Endothelial cell of umbilical vein (primary cell): Measurements from ENCODE around the gene ERGIC1. TPM values are rescaled to one million over a fixed set of nuclear protein-coding genes. Genes with fewer than 3 reads are reported as not detected.

Experiments used
- BruUV-seq: library from RNA; stranded (reverse); fragments of 400-500 nt; replicated peaks from 2 replicates; lab custom pipeline; 2021; lab: Mats Ljungman, UMichigan
- CTCF ChIA-PET: fragments of 300-600, 350-600 bp; sonication (Branson Sonifier 250); formaldehyde crosslinking; loops from one replicate; lab custom pipeline; 2021; ENCODE audit warnings: antibody characterized with exemption, inconsistent platforms; lab: Charles Lee
- POLR2A ChIA-PET: fragments of 300-600, 350-600 bp; sonication (Branson Sonifier 250); formaldehyde crosslinking; loops from one replicate; lab custom pipeline; 2021; ENCODE audit warnings: antibody characterized with exemption, inconsistent platforms; lab: Charles Lee
- DNase-seq: peaks from one replicate; pipeline ENCODE4 v3.0.0-alpha.2; 2011; ENCODE audit warnings: low read depth, low spot score
- FAIRE-seq: peaks from 2 replicates; lab custom pipeline; 2011; peaks lifted over from hg19 to GRCh38; lab: Jason Lieb, UNC
- H2AFZ ChIP-seq: 2 replicates; pipeline ENCODE4 v1.6.0; 2012; ENCODE audit warnings: low read depth, low read length, control low read depth, inconsistent platforms
- H3K27ac ChIP-seq: 2 replicates; pipeline ENCODE4 v1.5.1; 2011; ENCODE audit warnings: low read depth, mild to moderate bottlenecking, control low read depth, low read length, moderate library complexity; ENCODE audit not compliant: insufficient read depth
- H3K27me3 ChIP-seq, 2 experiments: 2 replicates each; pipeline versions ENCODE4 v1.6.0 to v1.6.1; 2011; ENCODE audit warnings: low read length in 2 of 2, mixed read lengths in 1 of 2; ENCODE audit not compliant: control insufficient read depth in 2 of 2, insufficient read depth in 2 of 2
- H3K36me3 ChIP-seq, 2 experiments: 2 replicates in 1 of 2; 3 replicates in 1 of 2; pipeline ENCODE4 v1.5.1; 2011; ENCODE audit warnings: low read length in 2 of 2, mild to moderate bottlenecking in 1 of 2, moderate library complexity in 1 of 2; ENCODE audit not compliant: control insufficient read depth in 2 of 2, insufficient read depth in 2 of 2; ENCODE audit errors: extremely low read depth in 1 of 2
- H3K4me1 ChIP-seq: 3 replicates; pipeline ENCODE4 v1.5.1; 2011; ENCODE audit warnings: mild to moderate bottlenecking, low read length; ENCODE audit not compliant: control insufficient read depth, insufficient read depth; ENCODE audit errors: extremely low read depth
- H3K4me2 ChIP-seq: 2 replicates; pipeline ENCODE4 v1.6.1; 2011; ENCODE audit warnings: low read length, control low read depth, mixed read lengths; ENCODE audit not compliant: insufficient read depth
- H3K4me3 ChIP-seq, 3 experiments: fragments of 200-600 bp in 1 of 3; sonication (generic), shearing (Covaris generic) in 1 of 3; replicated peaks in 1 of 3; 2 replicates each; pipeline ENCODE4 v1.5.1; 2011 to 2016; ENCODE audit warnings: control low read depth in 3 of 3, low read length in 3 of 3, mild to moderate bottlenecking in 2 of 3, inconsistent platforms in 1 of 3, low read depth in 1 of 3, moderate library complexity in 1 of 3; ENCODE audit not compliant: insufficient read depth in 1 of 3
- H3K79me2 ChIP-seq: 2 replicates; pipeline ENCODE4 v1.6.0; 2012; ENCODE audit warnings: low read length, inconsistent platforms; ENCODE audit not compliant: control insufficient read depth, insufficient read depth
- H3K9ac ChIP-seq: replicated peaks from 2 replicates; pipeline ENCODE3; 2011; ENCODE audit warnings: low read length, control low read depth; ENCODE audit not compliant: insufficient read depth; ENCODE audit errors: extremely low read depth
- H3K9me1 ChIP-seq: replicated peaks from 3 replicates; pipeline ENCODE4 v1.6.0; 2011; ENCODE audit warnings: mild to moderate bottlenecking, low read length; ENCODE audit not compliant: control insufficient read depth, insufficient read depth; ENCODE audit errors: extremely low read depth
- H3K9me3 ChIP-seq: replicated peaks from 2 replicates; pipeline ENCODE4 v1.5.1; 2012; ENCODE audit warnings: low read length, inconsistent platforms; ENCODE audit not compliant: control insufficient read depth, insufficient read depth
- H4K20me1 ChIP-seq: replicated peaks from 2 replicates; pipeline ENCODE3; 2011; ENCODE audit warnings: mild to moderate bottlenecking, low read length; ENCODE audit not compliant: control insufficient read depth, insufficient read depth; ENCODE audit errors: extremely low read depth
- JUN ChIP-seq: IDR thresholded peaks from 2 replicates; pipeline ENCODE4 v1.6.1; 2011; ENCODE audit warnings: borderline replicate concordance, low read depth; ENCODE audit not compliant: insufficient read length, insufficient read depth
- dilution Hi-C: fragments of 300-500 bp; cut with MboI; formaldehyde crosslinking; loops from one replicate; pipeline ENCODE4 v1.15.0; 2019; ENCODE audit warnings: low sequenced_read_pairs; ENCODE audit not compliant: extremely low pct_ligation_motif_present
- intact Hi-C: fragments of 100-400 bp; cut with micrococcal nuclease; formaldehyde crosslinking; loops from one replicate; pipeline ENCODE4 v1.10.0; 2022
- polyA plus RNA-seq, 4 experiments: library from polyadenylated mRNA; depleted of rRNA in 3 of 4; stranded (reverse) in 3 of 4; unstranded in 1 of 4; fragments of >200 nt; gene quantifications; 2 replicates each; pipeline versions ENCODE4 v1.2.1 to v1.2.3, GENCODE V29; 2011 to 2012; ENCODE audit warnings: missing spikeins in 1 of 4
- total RNA-seq: library from RNA; stranded (reverse); gene quantifications from 2 replicates; pipeline ENCODE4 v1.2.3, GENCODE V29; 2021
- TF ChIP-seq, protein P1 (sequence below), 2 donors: IDR thresholded peaks; 1 replicate in 1 of 2; 2 replicates in 1 of 2; pipeline ENCODE4 v1.5.1; 2011; ENCODE audit warnings: low read length in 2 of 2, mild to moderate bottlenecking in 2 of 2, moderate library complexity in 2 of 2, control low read depth in 1 of 2, inconsistent platforms in 1 of 2, low read depth in 1 of 2; ENCODE audit not compliant: insufficient read depth in 1 of 2; ENCODE audit errors: extremely low read depth in 1 of 2
- TF ChIP-seq, protein P2 (sequence below): IDR thresholded peaks from 2 replicates; pipeline ENCODE4 v1.6.1; 2011; ENCODE audit not compliant: insufficient read depth, insufficient read length

The ERGIC1 gene
- total and polyA plus RNA-seq, 2 donors (not counting 3 experiments of a cell fraction or from before 2014, with no cell fraction given): 105 to 109 TPM

DNA sequence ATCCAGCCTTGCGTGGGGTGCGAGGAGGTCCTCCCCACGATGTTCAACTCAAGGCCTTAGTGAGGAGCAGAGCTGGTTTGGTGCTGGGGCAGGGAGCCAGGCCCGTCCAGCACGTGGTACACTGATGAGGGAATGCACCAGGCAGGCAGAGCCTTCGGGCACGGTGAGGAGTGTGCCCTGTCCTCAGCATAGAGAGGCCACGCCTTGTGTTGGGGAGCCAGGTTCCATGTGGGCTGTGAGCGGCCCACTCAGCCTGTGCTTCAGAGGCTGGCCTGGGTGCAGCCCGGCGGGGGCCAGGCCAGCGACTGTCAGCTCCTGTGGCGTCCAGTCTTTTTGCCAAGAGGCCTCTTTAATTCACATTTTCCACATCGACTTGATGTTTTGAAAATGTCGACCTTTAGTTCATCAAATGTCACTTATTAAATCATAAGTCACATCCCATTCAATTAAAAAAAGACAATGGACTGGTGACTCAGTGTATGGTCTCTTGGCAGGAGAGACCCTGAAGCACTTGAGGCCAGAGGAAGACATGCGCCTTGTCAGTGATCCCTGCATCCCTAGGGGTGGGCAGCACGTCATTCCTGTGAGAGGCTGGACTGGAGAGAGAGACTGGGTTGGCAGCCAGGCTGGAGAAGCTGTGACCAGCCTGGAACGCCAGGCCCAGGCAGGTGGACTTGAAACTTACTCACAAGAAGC is 21.7 kb downstream of the ERGIC1 start:
- BruUV-seq: no TSS peak
- Histone ChIP-seq H3K36me3 (no peaks in the 10 kb centered on the region), H3K27ac (peak overlapping the region; percentile 50), H3K4me3 (no peak overlapping the region), H2AFZ (no peak overlapping the region), H4K20me1 (no peaks in the 10 kb centered on the region), H3K79me2 (peaks cover 50% of the 10 kb centered on the region), H3K4me2 (no peak overlapping the region), H3K4me1 (peaks cover 51% of the 10 kb centered on the region), H3K9me3 (no peaks in the 10 kb centered on the region), H3K9me1 (no peaks in the 10 kb centered on the region), H3K9ac (peak overlapping the region; percentile 0), H3K27me3 (no peaks in the 10 kb centered on the region)
- peak; percentile 87 for FAIRE-seq
- peak; percentile 84 for DNase-seq
- ChIA-PET CTCF (interaction anchor here (1.3 to 2.0 kb wide), 3 partner anchors 14 to 83 kb away, joined by 3 to 7 read pairs (median 5); no protein-coding TSS in a partner anchor), POLR2A (interaction anchor here (1.7 kb wide), 1 partner anchor 84 kb away, joined by 7 read pairs; the partner anchor contains the start of gene DUSP1)
- intact Hi-C loops: loop anchor here (1.0 kb wide), 1 partner anchor 139 kb away; no protein-coding TSS in a partner anchor
- dilution Hi-C loops: no loop called here
- peak; percentile 60 for TF ChIP-seq JUN
- TF ChIP-seq, protein P1, sequence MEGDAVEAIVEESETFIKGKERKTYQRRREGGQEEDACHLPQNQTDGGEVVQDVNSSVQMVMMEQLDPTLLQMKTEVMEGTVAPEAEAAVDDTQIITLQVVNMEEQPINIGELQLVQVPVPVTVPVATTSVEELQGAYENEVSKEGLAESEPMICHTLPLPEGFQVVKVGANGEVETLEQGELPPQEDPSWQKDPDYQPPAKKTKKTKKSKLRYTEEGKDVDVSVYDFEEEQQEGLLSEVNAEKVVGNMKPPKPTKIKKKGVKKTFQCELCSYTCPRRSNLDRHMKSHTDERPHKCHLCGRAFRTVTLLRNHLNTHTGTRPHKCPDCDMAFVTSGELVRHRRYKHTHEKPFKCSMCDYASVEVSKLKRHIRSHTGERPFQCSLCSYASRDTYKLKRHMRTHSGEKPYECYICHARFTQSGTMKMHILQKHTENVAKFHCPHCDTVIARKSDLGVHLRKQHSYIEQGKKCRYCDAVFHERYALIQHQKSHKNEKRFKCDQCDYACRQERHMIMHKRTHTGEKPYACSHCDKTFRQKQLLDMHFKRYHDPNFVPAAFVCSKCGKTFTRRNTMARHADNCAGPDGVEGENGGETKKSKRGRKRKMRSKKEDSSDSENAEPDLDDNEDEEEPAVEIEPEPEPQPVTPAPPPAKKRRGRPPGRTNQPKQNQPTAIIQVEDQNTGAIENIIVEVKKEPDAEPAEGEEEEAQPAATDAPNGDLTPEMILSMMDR (IDR thresholded peaks at IDR 0.05; ENCODE audit: extremely low read depth in 1 of 2, insufficient read depth in 1 of 2, low read depth in 1 of 2, low read length in 2 of 2): no peak
- TF ChIP-seq, protein P2, sequence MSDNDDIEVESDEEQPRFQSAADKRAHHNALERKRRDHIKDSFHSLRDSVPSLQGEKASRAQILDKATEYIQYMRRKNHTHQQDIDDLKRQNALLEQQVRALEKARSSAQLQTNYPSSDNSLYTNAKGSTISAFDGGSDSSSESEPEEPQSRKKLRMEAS: peak; percentile 75
